AG04449 (cell line): ENCODE measurements around the gene FAM110C.

Experiments
- CTCF ChIA-PET: fragments of 350-600 bp; formaldehyde crosslinking; extraction: SDS; loops from one replicate; lab custom pipeline; 2021; ENCODE audit warnings: antibody characterized with exemption; lab: Yijun Ruan, JAX
- POLR2A ChIA-PET: fragments of 400-600, 350-600 bp; formaldehyde crosslinking; extraction: SDS; loops from one replicate; lab custom pipeline; 2020; ENCODE audit warnings: antibody characterized with exemption, inconsistent platforms; lab: Yijun Ruan, JAX
- DNase-seq: peaks from one replicate; pipeline ENCODE4 v3.0.0-alpha.2; 2010; ENCODE audit warnings: low read depth, low spot score
- H3K4me3 ChIP-seq: 2 replicates; pipeline ENCODE4 v1.5.1; 2011; ENCODE audit warnings: low read depth, mild to moderate bottlenecking, control low read depth, low read length
- CTCF ChIP-seq: IDR thresholded peaks from one replicate; pipeline ENCODE4 v1.5.1; 2011; ENCODE audit warnings: mild to moderate bottlenecking, moderate library complexity, low read length, control low read depth, inconsistent platforms; ENCODE audit not compliant: insufficient read depth; ENCODE audit errors: missing control alignments

Gene FAM110C

GRCh38 chr2:11248-11941, 34.9 kb downstream of the FAM110C start:
- peak; percentile 39 for TF ChIP-seq CTCF
- POLR2A ChIA-PET = no interaction called here
- H3K4me3 ChIP-seq = no peak overlapping the region
- no peak for DNase-seq
- CTCF ChIA-PET = no interaction called here

- ChIA-PET CTCF (no interaction called here), POLR2A (no interaction called here)
- no peak overlapping the region for H3K4me3 ChIP-seq
- DNase-seq = no peak
- TF ChIP-seq CTCF = no peak
Observed at GRCh38 chr2:10222-10875, 36.0 kb downstream of the FAM110C start.
